PFSK-1 (cell line): Measurements from ENCODE around the gene NID1.

ENCODE experiments used
- FOXP2 ChIP-seq: optimal IDR thresholded peaks from 2 replicates; pipeline ENCODE3; 2011; ENCODE audit warnings: borderline replicate concordance, control low read depth, inconsistent platforms; ENCODE audit not compliant: insufficient read depth; ENCODE audit errors: extremely low read length, extremely low read depth
- POLR2AphosphoS5 ChIP-seq: IDR thresholded peaks from 2 replicates; pipeline ENCODE4 v1.6.1; 2012; ENCODE audit warnings: low read depth, mild to moderate bottlenecking, control low read depth, low read length, moderate library complexity
- REST ChIP-seq, 2 experiments: IDR thresholded peaks; 2 replicates each; pipeline versions ENCODE4 v1.6.1 to v1.8.0; 2011 to 2012; ENCODE audit warnings: low read depth in 2 of 2, low read length in 2 of 2, control low read depth in 1 of 2, inconsistent platforms in 1 of 2, mild to moderate bottlenecking in 1 of 2, moderate library complexity in 1 of 2; ENCODE audit not compliant: insufficient read depth in 1 of 2
- SIN3A ChIP-seq: IDR thresholded peaks from 2 replicates; pipeline ENCODE4 v1.6.1; 2012; ENCODE audit warnings: mild to moderate bottlenecking, low read length, moderate library complexity, borderline replicate concordance; ENCODE audit not compliant: insufficient read depth
- TAF1 ChIP-seq: IDR thresholded peaks from 2 replicates; pipeline ENCODE4 v1.6.1; 2012; ENCODE audit warnings: low read length, control low read depth, borderline replicate concordance; ENCODE audit not compliant: insufficient read depth

GRCh38 chr1:236013330-236013729 is 51.6 kb downstream of the NID1 start:
- TF ChIP-seq POLR2AphosphoS5 = no peak
- TF ChIP-seq REST (IDR thresholded peaks at IDR 0.05; ENCODE audit: insufficient read depth in 1 of 2, low read depth in 2 of 2, low read length in 2 of 2) = no peak
- no peak for TF ChIP-seq FOXP2
- TF ChIP-seq TAF1 = no peak
- TF ChIP-seq SIN3A = no peak
